Heart left ventricle (tissue), 13 donors: ENCODE results near the gene PIF1.

Experiments
- POLR2A ChIP-seq, 2 donors: fragments of 450-650 bp; IDR thresholded peaks; one replicate each; pipeline ENCODE4 v1.6.1; 2017; ENCODE audit warnings: antibody characterized with exemption in 2 of 2, mild to moderate bottlenecking in 2 of 2, moderate library complexity in 2 of 2
- TF ChIP-seq, protein P1 (sequence below), 12 donors: fragments of 200-600 bp; sonication (generic) in 4 of 12; IDR thresholded peaks; one replicate each; pipeline versions ENCODE4 v1.5.0 to v1.8.0; 2018 to 2022; ENCODE audit warnings: antibody characterized with exemption in 12 of 12, mild to moderate bottlenecking in 5 of 12
- donor health status: ischemic (EF 13 %, LVEDD 7.1; RV severe dilation, severe dysfunction).
- donor health status: DM: no; HTN: yes; CAD: no.
- donor health status: DM: no; HTN: no; CAD: no.
- donor health status: ischemic (EF 25% LVEDD 6.9; RV normal size, moderate dysfunction).
- donor health status: ischemic (EF 25% LVEDD 5.7; RV mildly dilated, moderate dysfunction).
- donor health status: ischemic (EF 35%, LVEDD 5.7; RV mildly dilated, moderate dysfunction).
- donor health status: nonischemic (EF 11% LVEDD 7.7; RV severe dilation, severe dysfunction).
- donor health status: DM: yes; HTN: yes; CAD: no.
- donor health status: PGD.
- donor health status: ischemic (EF 29% LVEDD 5.4; RV normal size, mild dysfunction).
- donor health status: nonischemic (EF 23%, LVEDD 6.1; RV moderate dilation, normal function).

DNA sequence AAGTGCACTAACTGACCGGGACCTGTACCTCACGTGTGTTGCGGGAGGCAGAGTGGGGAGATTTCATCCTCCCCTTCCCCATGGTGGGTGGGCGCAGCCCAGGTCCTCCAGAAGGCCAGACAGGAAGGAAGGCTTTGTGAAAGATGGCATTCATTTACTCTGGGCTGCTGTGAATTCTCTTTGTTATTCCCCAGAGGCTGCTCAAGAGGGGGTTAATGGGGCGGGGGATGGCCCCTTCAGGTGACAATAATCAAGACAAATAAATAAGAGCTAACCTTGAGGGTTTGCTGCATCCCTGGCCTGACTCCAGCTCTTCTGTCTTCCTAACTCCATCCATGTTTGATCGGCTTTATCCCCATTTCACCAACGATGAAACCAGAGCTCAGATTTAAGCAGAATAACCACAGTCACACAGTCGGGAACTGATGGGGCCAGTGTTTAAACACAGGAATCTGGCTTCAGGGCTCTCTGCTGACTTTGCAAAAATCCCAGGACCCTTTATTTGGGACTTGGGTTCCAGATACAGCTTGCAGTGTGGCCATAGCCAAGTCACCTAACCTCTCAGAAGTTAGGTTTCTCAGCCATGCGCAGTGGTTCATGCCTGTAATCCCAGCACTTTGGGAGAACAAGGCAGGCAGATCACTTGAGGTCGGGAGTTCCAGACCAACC, 16.5 kb downstream of the PIF1 start:
- TF ChIP-seq, protein P1, sequence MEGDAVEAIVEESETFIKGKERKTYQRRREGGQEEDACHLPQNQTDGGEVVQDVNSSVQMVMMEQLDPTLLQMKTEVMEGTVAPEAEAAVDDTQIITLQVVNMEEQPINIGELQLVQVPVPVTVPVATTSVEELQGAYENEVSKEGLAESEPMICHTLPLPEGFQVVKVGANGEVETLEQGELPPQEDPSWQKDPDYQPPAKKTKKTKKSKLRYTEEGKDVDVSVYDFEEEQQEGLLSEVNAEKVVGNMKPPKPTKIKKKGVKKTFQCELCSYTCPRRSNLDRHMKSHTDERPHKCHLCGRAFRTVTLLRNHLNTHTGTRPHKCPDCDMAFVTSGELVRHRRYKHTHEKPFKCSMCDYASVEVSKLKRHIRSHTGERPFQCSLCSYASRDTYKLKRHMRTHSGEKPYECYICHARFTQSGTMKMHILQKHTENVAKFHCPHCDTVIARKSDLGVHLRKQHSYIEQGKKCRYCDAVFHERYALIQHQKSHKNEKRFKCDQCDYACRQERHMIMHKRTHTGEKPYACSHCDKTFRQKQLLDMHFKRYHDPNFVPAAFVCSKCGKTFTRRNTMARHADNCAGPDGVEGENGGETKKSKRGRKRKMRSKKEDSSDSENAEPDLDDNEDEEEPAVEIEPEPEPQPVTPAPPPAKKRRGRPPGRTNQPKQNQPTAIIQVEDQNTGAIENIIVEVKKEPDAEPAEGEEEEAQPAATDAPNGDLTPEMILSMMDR (IDR thresholded peaks at IDR 0.05): no peak
- no peak for TF ChIP-seq POLR2A (IDR thresholded peaks at IDR 0.05)
